Natural killer cell treated with Interleukin-12 subunit alpha and Interleukin-12 subunit beta and Interleukin-15 and Interleukin-18, amount 100 ng/mL, for 72 hours (primary cell): ENCODE data around the gene PPARGC1A. TPM values are rescaled to one million over a fixed set of nuclear protein-coding genes. Genes with fewer than 3 reads are reported as not detected.

Experiments used
- ATAC-seq, 2 donors: fragments of 150-1000 bp; cut with Tn5 transposase in 1 of 2; sonication (Bioruptor Pico), chemical (Tn5 transposase) in 1 of 2; 2 replicates each; pipeline ENCODE4 v1.10.0; 2021
- DNase-seq: peaks from one replicate; pipeline ENCODE4 v3.0.0; 2022; ENCODE audit warnings: low spot score
- H3K27ac Mint-ChIP-seq, 2 donors: 1 replicate in 1 of 2; 2 replicates in 1 of 2; pipeline ENCODE4 v1.8.0; 2022; ENCODE audit warnings: mixed read lengths in 2 of 2, mild to moderate bottlenecking in 1 of 2, moderate library complexity in 1 of 2
- H3K27me3 Mint-ChIP-seq, 2 donors: 1 replicate in 1 of 2; 2 replicates in 1 of 2; pipeline ENCODE4 v1.8.0; 2022; ENCODE audit warnings: mixed read lengths in 2 of 2
- H3K36me3 Mint-ChIP-seq: one replicate; pipeline ENCODE4 v1.8.0; 2022; ENCODE audit warnings: mixed read lengths
- H3K4me1 Mint-ChIP-seq, 2 donors: 1 replicate in 1 of 2; 2 replicates in 1 of 2; pipeline ENCODE4 v1.8.0; 2022; ENCODE audit warnings: low read depth in 2 of 2, mixed read lengths in 2 of 2, mild to moderate bottlenecking in 1 of 2
- H3K4me3 Mint-ChIP-seq: one replicate; pipeline ENCODE4 v1.8.0; 2022; ENCODE audit warnings: mixed read lengths
- H3K9me3 Mint-ChIP-seq: 2 replicates; pipeline ENCODE4 v1.8.0; 2022; ENCODE audit warnings: mixed read lengths
- total RNA-seq, 2 donors: library from RNA; stranded (reverse); gene quantifications; one replicate each; pipeline ENCODE4 v1.2.3, GENCODE V29; 2022

The PPARGC1A gene
- total RNA-seq, 2 donors from 2014 or later: not detected

DNA sequence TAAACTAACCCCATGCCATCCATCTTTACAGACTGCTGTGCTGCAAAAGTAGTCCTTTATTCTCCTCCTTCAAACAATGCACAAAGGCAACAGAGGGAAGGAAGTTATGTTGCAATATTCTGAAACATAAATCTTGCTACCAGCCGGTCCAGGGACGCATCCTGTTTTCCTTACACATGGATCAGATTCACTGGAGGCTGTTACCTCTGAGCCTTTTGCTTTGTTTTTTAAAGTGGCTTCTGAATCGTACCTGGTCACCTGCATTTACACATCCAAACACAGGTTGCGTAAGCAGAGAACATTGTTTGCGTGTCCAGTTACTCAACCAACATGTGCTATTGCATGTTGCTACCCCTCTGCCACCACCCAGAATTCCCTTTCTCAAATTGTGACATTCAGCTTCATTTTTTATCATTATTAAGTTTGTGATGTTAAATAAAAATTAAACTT, 8.8 kb downstream of the PPARGC1A start:
- peaks cover 7% of the 10 kb centered on the region for H3K9me3 Mint-ChIP-seq
- no peaks in the 10 kb centered on the region for H3K4me1 Mint-ChIP-seq
- no peak overlapping the region for H3K27ac Mint-ChIP-seq
- no peaks in the 10 kb centered on the region for H3K27me3 Mint-ChIP-seq
- no peak overlapping the region for H3K4me3 Mint-ChIP-seq
- ATAC-seq (no peak), DNase-seq (no peak)
- no peaks in the 10 kb centered on the region for H3K36me3 Mint-ChIP-seq

DNA sequence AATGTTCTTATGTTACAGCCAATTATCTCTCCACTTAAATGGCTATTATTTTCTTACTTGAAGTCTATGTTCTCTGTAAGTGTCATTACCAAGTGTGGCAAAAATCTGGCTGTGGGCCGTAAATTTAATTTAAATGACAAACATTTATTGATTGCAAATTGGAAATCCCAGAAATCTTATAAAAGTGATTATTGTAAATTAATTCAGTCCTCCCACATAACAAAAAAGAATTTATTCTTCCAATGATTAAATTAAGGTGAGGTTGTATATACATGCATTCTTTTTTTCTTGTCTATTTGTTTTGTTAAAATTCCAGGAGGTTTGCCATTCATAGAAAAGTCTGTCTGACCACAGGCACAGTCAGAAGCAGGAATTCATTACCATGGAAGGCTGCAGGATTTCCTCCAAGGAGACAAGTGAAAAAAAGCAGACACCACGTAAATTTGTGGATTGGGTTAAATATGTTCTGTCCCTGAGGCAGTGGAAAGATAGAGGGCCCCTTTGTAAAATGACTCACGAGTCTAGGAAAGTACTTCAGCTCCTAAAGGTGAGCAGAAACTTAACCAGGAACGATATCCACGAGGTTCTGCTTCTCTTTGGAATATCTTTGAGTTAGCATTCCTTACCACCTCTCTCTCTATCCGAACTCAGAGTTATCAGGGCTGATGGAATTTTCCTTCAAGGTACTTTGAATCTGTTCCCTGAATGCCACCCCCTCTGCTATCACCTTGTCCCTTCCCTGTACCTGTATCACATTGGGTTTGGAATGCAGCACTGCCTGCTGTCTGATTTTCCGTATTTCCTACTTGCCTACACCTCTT, 10.7 kb downstream of the PPARGC1A start:
- DNase-seq: no peak
- H3K4me3 Mint-ChIP-seq: no peak overlapping the region
- H3K9me3 Mint-ChIP-seq: peaks cover 5% of the 10 kb centered on the region
- no peak for ATAC-seq
- H3K27me3 Mint-ChIP-seq: no peaks in the 10 kb centered on the region
- no peaks in the 10 kb centered on the region for H3K36me3 Mint-ChIP-seq
- no peak overlapping the region for H3K27ac Mint-ChIP-seq
- H3K4me1 Mint-ChIP-seq: no peaks in the 10 kb centered on the region

DNA sequence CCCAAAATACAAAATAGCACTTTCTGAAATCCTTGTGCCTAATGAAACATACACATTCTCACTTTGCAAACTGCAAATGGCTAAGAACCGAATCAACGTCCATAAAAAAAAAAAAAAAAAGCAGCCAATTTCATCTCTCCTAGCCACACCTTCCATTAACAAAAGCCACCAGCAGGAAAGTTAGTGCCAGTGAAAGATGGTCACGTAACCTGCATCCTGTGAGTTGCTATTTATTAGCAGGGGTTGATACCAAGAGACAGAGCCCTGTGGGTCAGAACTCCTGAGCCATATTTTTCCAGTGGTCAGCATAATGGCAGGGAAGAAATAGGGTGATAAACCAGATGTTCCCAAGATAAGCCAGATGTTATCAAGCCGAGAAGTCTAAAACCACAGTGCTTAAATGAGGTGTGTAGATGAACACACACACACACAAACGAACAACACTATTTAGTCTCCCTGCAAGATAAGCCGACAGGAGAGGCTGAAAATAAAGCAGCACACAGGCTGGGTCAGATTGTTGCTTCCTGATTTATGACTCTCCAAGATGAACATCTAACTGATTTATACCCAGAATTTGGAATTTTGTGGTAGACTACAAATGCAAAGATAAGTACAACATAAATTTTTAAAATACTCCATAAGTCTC, 11.5 kb downstream of the PPARGC1A start:
- no peaks in the 10 kb centered on the region for H3K27me3 Mint-ChIP-seq
- no peak for ATAC-seq
- no peaks in the 10 kb centered on the region for H3K36me3 Mint-ChIP-seq
- H3K27ac Mint-ChIP-seq: no peak overlapping the region
- DNase-seq: no peak
- no peaks in the 10 kb centered on the region for H3K4me1 Mint-ChIP-seq
- H3K9me3 Mint-ChIP-seq: peaks cover 5% of the 10 kb centered on the region
- no peak overlapping the region for H3K4me3 Mint-ChIP-seq

DNA sequence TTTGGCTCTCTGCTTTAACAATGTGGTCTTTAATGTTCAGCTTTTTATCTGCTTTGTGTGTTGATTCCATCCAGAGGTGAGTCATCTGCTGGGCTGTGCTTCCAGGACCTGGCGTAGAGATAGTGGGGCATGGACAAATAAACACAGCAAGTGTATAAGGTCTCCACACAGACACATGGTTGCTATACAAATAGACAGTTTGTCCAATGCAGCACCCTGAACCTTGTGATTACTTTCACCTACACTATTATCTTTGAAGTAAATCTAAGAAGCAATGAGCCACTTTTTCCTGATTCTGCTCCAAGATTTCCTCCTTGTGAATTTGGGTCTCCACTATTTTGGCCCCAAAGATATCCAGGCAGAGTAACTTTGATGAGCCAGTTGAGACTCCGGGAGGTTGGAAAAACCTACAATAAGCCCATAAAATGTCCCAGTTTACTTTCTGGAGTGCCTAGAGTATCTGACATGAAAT, 12.1 kb downstream of the PPARGC1A start:
- no peaks in the 10 kb centered on the region for H3K4me1 Mint-ChIP-seq
- no peaks in the 10 kb centered on the region for H3K27me3 Mint-ChIP-seq
- ATAC-seq: no peak
- peaks cover 5% of the 10 kb centered on the region for H3K9me3 Mint-ChIP-seq
- H3K27ac Mint-ChIP-seq: no peak overlapping the region
- H3K4me3 Mint-ChIP-seq: no peak overlapping the region
- no peaks in the 10 kb centered on the region for H3K36me3 Mint-ChIP-seq
- DNase-seq: no peak

DNA sequence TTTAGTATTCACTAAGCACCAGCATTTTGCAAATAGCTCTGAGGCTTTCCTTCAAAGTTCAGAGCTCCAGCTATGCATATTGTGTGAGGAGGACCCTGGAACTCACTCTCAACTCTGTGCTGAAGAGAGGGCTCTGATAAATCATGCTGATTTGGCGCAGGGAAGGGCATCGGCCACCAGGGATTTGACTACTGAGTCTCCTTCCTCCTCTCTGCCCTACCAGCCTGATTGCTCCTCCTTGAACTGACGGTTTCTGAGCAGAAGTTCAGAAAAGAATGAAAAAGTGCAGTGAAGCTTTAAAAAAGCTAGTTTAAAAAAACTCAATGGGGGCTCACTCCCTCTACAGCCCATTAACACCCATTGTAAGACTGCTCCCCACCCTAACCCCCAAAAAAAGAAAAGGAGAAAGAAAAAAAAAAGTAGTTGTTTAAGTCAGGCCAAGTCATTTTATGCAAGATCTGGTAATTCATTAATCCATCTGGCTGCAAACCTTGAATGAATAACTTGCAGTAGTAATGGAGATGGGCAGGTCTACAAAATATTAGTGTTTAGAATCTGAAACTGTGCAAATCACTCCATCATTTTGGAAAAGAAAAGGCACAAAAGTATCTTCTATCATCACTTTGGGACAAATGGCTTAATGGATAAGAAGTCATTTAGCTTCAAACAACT, 13.3 kb downstream of the PPARGC1A start:
- Mint-ChIP-seq H3K9me3 (peaks cover 5% of the 10 kb centered on the region), H3K27ac (no peak overlapping the region), H3K4me1 (no peaks in the 10 kb centered on the region), H3K36me3 (no peaks in the 10 kb centered on the region), H3K4me3 (no peak overlapping the region), H3K27me3 (no peaks in the 10 kb centered on the region)
- no peak for DNase-seq
- ATAC-seq: no peak

DNA sequence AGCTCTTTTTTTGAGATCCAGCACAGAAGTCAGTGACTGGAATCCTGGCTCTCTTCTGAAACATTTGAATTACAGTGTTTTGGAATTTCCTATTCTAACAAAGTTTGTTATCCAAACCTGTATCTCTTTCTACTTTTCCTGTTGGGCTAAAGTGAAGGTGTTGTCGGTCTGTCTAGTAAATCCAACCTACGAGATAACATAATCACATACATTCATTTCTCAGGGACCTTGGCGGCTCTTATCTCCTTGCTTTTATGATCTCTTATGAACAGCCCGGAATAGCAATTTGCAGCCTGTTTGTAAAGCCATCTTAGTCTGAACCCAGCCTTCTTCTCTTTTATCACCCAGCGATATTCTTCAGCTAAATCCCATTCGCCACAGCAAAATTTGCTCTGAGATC, 14.5 kb downstream of the PPARGC1A start:
- no peak for ATAC-seq
- Mint-ChIP-seq H3K27ac (no peak overlapping the region), H3K4me1 (no peaks in the 10 kb centered on the region), H3K9me3 (peaks cover 6% of the 10 kb centered on the region), H3K27me3 (no peaks in the 10 kb centered on the region), H3K4me3 (no peak overlapping the region), H3K36me3 (no peaks in the 10 kb centered on the region)
- DNase-seq: no peak

DNA sequence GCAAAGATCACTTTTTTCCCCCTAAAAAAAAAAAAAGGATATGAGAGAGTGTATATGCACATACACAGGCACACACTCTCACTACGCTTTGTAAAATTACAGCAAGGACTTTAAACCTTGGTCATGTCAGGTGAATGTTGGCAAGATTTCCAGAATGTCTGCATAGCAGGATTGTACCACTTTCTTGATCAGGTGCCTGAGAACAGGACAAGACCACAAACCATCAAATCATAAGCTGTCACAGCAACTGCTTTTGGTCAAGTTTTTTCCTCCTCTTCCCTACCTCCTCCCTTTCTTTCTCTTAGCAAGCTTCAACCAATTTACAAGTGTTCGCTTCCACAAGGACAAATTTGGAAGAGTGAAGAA, 15.3 kb downstream of the PPARGC1A start:
- no peaks in the 10 kb centered on the region for H3K4me1 Mint-ChIP-seq
- ATAC-seq (no peak), DNase-seq (no peak)
- no peak overlapping the region for H3K27ac Mint-ChIP-seq
- H3K36me3 Mint-ChIP-seq: no peaks in the 10 kb centered on the region
- H3K9me3 Mint-ChIP-seq: peaks cover 4% of the 10 kb centered on the region
- no peak overlapping the region for H3K4me3 Mint-ChIP-seq
- no peaks in the 10 kb centered on the region for H3K27me3 Mint-ChIP-seq

DNA sequence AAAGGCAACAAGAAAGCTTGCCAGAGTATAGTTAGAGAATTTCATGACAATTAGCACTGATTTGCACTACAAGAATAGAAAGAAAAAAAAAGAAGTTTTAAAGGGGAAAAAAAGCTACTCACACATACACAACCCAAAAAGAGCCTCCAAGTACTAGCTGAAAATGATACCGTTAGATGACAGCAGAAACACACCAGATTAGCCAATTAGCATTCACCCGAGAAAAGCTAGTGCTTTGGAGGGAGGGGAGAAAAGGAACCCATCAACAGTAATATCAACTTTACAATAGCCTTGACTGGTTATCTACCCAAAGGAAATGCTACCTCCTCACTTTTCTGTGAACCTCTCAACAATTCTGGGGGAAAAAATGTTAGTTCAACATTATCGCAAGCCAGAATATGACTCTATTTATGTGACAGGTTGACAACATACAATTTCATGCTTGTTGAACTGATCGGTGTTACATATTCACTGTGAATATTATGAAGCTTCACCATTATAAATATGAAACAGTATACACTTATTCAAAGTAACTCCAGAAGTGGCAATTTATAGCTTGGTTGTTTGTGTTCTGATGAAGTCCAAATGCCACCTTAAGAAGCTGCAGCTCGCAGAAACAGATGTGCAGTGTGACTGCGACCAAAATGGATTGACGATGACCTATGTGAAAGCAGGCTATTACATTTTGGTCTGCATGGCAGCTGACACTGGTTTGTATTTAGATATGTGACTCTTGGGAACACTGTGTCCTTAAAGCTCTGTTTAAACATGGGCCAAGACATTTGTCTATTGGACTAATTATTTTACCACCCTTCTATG, 15.9 kb downstream of the PPARGC1A start:
- Mint-ChIP-seq H3K27me3 (no peaks in the 10 kb centered on the region), H3K27ac (no peak overlapping the region), H3K9me3 (peaks cover 5% of the 10 kb centered on the region), H3K4me3 (no peak overlapping the region), H3K4me1 (no peaks in the 10 kb centered on the region), H3K36me3 (no peaks in the 10 kb centered on the region)
- ATAC-seq (no peak), DNase-seq (no peak)

DNA sequence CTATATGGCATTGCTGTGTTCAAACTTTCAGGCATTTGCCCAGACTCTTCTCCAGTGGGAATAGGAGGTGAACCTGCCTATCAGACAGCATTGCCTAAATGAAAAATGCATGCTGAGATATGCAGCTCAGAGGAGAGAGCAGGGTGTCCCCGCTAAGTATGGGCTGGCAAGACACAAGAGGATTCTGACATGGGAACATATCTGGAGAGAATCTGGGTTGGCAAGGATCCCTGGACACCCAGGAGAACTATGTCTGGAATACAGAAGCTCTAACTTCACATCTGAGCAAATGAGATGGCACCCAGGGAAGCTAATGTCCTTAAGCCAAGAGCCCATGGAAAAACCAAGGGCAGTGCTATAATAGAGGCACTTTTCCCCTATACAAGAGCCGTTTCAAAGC, 18.4 kb downstream of the PPARGC1A start:
- no peak for ATAC-seq
- no peak for DNase-seq
- no peaks in the 10 kb centered on the region for H3K36me3 Mint-ChIP-seq
- no peaks in the 10 kb centered on the region for H3K27me3 Mint-ChIP-seq
- no peaks in the 10 kb centered on the region for H3K4me1 Mint-ChIP-seq
- H3K9me3 Mint-ChIP-seq: peaks cover 6% of the 10 kb centered on the region
- no peak overlapping the region for H3K4me3 Mint-ChIP-seq
- no peak overlapping the region for H3K27ac Mint-ChIP-seq

DNA sequence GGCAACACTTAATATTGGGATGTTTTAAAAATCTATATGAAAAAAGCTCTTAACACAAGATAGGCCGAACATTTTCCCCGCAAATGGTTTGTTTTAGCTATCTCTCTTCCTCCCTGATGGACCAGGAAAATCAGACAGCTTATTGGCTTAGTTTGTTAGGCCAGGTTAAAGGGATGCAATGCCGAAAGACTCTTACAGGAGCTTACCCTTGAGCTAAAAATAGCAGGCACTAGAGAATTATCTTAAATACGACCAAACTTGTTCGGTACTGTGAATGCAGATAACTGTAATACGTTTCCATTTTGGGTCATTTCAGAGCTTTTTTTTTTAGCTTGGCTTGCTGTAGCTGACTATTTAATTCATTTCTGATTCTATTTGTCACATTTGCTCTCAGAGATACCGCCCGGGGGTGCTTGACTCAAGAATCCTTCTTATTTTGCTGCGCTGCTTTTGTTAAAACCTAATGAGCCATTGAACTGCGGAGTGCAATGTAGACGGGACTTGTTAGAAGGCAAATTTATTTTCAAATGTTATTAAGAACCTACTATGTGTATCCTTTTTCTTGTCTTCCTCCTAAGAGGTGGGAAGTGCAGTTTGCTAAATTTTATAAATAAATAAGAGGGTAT, 23.3 kb downstream of the PPARGC1A start:
- H3K27ac Mint-ChIP-seq: no peak overlapping the region
- no peaks in the 10 kb centered on the region for H3K4me1 Mint-ChIP-seq
- H3K4me3 Mint-ChIP-seq: no peak overlapping the region
- H3K27me3 Mint-ChIP-seq: no peaks in the 10 kb centered on the region
- H3K36me3 Mint-ChIP-seq: no peaks in the 10 kb centered on the region
- H3K9me3 Mint-ChIP-seq: peaks cover 9% of the 10 kb centered on the region
- DNase-seq: no peak
- ATAC-seq: no peak

DNA sequence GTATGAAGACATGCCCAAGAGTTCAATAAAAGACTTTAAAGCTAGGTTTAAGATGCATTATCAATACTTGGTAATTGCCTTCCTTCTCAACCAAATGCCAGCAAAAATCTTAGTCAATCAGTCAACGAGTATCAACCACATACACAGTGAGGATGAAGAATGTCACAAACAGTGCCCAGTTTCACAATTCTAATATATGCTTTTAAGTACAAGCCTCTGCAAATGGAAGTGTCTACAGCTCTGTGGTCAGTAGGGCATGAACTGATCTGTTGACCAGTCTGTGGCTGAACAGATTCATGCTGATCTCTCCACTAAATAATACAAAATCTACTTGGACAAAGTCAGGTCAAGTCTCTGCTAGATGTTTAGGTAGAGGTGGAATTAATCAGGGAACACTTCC, 27.9 kb downstream of the PPARGC1A start:
- no peak for DNase-seq

DNA sequence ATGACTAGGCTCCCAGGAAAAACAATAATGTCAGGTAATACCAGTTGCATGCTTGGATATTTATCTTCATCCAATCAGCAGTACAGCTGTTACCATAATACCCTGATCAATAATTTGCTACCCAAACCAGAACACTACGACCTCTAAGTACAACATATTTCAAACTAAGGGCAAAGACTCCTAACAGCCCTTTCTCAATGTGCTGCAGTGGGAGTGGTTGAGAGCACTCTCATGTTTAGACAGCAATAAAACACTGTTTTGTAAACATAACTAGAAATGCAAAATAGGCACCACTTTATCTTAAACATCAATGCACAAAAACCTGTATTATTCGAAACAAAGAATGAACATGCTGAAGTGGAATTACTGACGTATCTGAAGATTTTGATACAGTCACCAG, 28.9 kb downstream of the PPARGC1A start:
- Mint-ChIP-seq H3K9me3 (peaks cover 7% of the 10 kb centered on the region), H3K27ac (no peak overlapping the region), H3K27me3 (no peaks in the 10 kb centered on the region), H3K36me3 (no peaks in the 10 kb centered on the region), H3K4me3 (no peak overlapping the region), H3K4me1 (no peaks in the 10 kb centered on the region)
- no peak for DNase-seq
- no peak for ATAC-seq

More for the DNA sequence above, 27.9 kb downstream of the PPARGC1A start:
- H3K36me3 Mint-ChIP-seq: no peaks in the 10 kb centered on the region
- H3K4me1 Mint-ChIP-seq: no peaks in the 10 kb centered on the region
- H3K9me3 Mint-ChIP-seq: peaks cover 7% of the 10 kb centered on the region
- no peak overlapping the region for H3K4me3 Mint-ChIP-seq
- H3K27me3 Mint-ChIP-seq: no peaks in the 10 kb centered on the region
- ATAC-seq: no peak
- no peak overlapping the region for H3K27ac Mint-ChIP-seq

DNA sequence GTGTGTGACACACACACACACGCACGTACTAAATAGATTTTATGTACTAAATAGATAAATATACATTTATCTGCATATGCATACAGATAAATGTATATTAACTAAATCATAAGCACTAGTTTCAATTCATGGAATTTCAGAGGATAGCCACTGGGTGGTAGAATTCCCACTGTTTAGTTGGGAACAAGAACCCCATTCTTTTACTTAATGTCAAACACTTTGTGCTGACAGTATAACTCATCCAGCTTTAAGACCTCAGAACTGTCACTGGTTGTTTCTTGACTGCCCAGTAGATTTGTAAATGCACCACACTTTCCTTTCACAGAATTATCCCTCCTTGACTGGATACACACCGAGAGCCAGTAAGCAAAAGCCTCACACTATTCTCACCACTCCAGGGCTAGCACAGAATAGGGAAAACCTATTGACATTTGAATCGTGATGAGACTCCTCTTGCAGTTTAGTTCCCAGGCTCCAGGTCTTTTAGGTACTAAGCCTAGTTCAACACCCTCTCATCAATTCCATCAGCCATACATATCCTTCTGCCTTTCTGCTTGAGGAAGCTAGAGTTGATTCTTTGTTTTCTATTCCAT, 32.4 kb downstream of the PPARGC1A start:
- Mint-ChIP-seq H3K27ac (no peak overlapping the region), H3K9me3 (peaks cover 8% of the 10 kb centered on the region), H3K27me3 (no peaks in the 10 kb centered on the region), H3K4me1 (no peaks in the 10 kb centered on the region), H3K36me3 (no peaks in the 10 kb centered on the region), H3K4me3 (no peak overlapping the region)
- DNase-seq: no peak
- ATAC-seq: no peak
